ENCODE measurements around the gene TRIM74.
"Not testable (repeated sequence)": the region's sequence is repeated elsewhere in the genome, so short reads cannot be mapped to it uniquely, and the experiment has no call there.

Gene TRIM74

DNA sequence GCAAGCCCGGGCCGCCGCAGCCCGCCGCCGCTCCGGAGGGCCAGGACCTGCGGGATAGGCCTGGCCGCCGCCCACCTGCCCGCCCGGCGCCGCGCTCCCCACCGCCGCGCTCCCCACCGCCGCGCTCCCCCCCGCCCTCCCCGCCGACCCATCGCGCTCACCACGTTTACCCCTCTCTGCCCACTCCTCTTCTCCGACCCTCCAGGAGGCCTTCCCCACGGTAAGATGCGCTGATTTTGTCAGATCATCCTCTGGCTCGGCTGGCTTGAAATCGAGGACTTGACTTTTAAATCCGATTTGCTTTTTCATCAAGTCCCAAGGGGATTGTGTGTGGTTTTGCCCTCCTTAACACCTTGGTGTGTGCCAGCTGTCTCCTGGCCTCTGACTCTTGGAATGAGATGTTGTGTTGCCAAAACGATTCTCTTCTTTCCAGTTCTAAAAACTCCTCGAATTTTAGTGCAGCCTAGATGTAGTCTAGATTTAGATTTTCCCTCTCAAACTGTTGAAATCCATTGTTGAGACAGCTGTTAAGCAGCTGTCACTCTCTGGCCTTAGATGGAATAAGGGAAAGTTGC lies 43.6 kb downstream of the TRIM74 start:
- Histone ChIP-seq H3K4me3 (ENCODE audit: low read depth in 1 of 2, low read length in 2 of 2) (peak overlapping the region; percentile 51 to 61), H3K36me3 (ENCODE audit: insufficient read depth, low read length) (peaks cover 38% of the 10 kb centered on the region), H3K27me3 (ENCODE audit: control insufficient read depth in 1 of 2, insufficient read depth in 2 of 2, low read length in 2 of 2) (no peaks in the 10 kb centered on the region), H3K27ac (ENCODE audit: low read depth, low read length) (peak overlapping the region; percentile 50), H3K9me3 (ENCODE audit: low read length) (no peaks in the 10 kb centered on the region), H3K9ac (ENCODE audit: low read length) (peak overlapping the region; percentile 42), H3K4me1 (ENCODE audit: insufficient read depth, low read length) (peaks cover 22% of the 10 kb centered on the region)

DNA sequence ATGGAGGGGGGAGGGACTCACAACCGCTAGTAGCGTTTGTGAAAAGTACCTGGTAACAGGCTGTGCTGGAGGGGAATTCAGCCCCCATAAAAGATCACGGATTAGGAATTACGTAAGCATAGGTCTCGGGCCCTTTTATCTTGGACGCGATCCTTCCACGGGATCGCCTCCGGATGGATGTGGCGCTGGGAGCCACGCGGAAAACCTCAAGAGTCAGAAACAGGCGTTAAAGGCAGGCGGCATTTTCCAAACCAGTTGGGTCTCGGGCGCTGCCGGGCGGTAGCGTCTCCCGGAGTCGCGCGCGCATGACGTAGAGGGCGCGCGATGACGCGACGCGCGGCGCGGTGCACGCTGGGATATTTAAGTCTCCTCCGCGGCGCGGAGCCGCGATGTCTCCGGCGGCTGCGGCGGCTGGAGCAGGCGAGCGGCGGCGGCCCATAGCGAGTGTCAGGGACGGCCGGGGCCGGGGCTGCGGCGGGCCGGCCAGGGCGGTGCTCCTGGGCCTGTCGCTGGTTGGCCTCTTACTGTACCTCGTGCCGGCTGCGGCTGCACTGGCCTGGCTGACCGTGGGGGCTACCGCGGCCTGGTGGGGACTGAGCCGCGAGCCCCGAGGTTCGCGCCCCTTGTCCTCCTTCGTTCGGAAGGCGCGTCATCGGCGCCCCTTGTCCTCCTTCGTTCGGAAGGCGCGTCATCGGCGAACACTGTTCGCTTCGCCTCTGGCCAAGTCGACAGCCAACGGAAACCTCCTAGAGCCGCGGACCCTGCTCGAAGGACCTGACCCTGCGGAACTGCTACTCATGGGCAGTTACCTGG lies 44.3 kb downstream of the TRIM74 start, which contains the start of gene POM121:
Gene POM121 (plus strand): TSS at position 363 of the 813 bp plus-strand sequence. CDS start 27 bp downstream, at position 390.
- Histone ChIP-seq H3K36me3 (ENCODE audit: insufficient read depth, low read length) (peaks cover 32% of the 10 kb centered on the region), H3K4me3 (ENCODE audit: low read depth in 1 of 2, low read length in 2 of 2) (peak within 1 kb of the TSS; percentile 51 to 75), H3K27me3 (ENCODE audit: control insufficient read depth in 1 of 2, insufficient read depth in 2 of 2, low read length in 2 of 2) (no peaks in the 10 kb centered on the region), H3K4me1 (ENCODE audit: insufficient read depth, low read length) (peaks cover 22% of the 10 kb centered on the region), H3K9ac (ENCODE audit: low read length) (peak within 1 kb of the TSS; percentile 94), H3K27ac (ENCODE audit: low read depth, low read length) (peak within 1 kb of the TSS; percentile 50), H3K9me3 (ENCODE audit: low read length) (no peaks in the 10 kb centered on the region)

DNA sequence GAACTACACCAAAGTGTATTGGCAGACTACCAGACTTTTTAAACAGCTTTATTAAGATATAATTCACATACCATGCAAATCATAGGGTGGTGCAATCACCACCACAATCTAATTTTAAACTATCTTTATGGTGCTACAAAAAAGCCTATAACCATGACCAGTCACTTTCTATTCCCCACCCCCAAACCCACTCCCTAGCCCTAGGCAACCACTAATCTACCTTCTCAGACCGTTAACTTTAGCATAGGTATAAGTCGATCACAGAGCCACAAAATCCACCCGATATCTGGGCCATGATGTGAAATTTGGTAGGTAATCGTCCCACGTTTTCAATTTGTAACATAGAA lies 44.9 kb downstream of the TRIM74 start:
- H3K9ac ChIP-seq (ENCODE audit: low read length), result peak overlapping the region; percentile 94
- H3K27me3 ChIP-seq (ENCODE audit: control insufficient read depth in 1 of 2, insufficient read depth in 2 of 2, low read length in 2 of 2), result no peaks in the 10 kb centered on the region
- peaks cover 22% of the 10 kb centered on the region for H3K4me1 ChIP-seq (ENCODE audit: insufficient read depth, low read length)
- H3K4me3 ChIP-seq (ENCODE audit: low read depth in 1 of 2, low read length in 2 of 2), result peak overlapping the region; percentile 51 to 75
- H3K27ac ChIP-seq (ENCODE audit: low read depth, low read length), result peak overlapping the region; percentile 50
- no peaks in the 10 kb centered on the region for H3K9me3 ChIP-seq (ENCODE audit: low read length)
- H3K36me3 ChIP-seq (ENCODE audit: insufficient read depth, low read length), result peaks cover 30% of the 10 kb centered on the region

GRCh38 chr7:72919256-72919775 lies 50.0 kb downstream of the TRIM74 start:
- no peaks in the 10 kb centered on the region for H3K27me3 ChIP-seq (ENCODE audit: control insufficient read depth in 1 of 2, insufficient read depth in 2 of 2, low read length in 2 of 2)
- H3K27ac ChIP-seq (ENCODE audit: low read depth, low read length), result no peak overlapping the region
- peaks cover 5% of the 10 kb centered on the region for H3K36me3 ChIP-seq (ENCODE audit: insufficient read depth, low read length)
- H3K4me3 ChIP-seq (ENCODE audit: low read depth in 1 of 2, low read length in 2 of 2), result no peak overlapping the region
- H3K4me1 ChIP-seq (ENCODE audit: insufficient read depth, low read length), result peaks cover 5% of the 10 kb centered on the region
- H3K9me3 ChIP-seq (ENCODE audit: low read length), result no peaks in the 10 kb centered on the region
- no peak overlapping the region for H3K9ac ChIP-seq (ENCODE audit: low read length)

DNA sequence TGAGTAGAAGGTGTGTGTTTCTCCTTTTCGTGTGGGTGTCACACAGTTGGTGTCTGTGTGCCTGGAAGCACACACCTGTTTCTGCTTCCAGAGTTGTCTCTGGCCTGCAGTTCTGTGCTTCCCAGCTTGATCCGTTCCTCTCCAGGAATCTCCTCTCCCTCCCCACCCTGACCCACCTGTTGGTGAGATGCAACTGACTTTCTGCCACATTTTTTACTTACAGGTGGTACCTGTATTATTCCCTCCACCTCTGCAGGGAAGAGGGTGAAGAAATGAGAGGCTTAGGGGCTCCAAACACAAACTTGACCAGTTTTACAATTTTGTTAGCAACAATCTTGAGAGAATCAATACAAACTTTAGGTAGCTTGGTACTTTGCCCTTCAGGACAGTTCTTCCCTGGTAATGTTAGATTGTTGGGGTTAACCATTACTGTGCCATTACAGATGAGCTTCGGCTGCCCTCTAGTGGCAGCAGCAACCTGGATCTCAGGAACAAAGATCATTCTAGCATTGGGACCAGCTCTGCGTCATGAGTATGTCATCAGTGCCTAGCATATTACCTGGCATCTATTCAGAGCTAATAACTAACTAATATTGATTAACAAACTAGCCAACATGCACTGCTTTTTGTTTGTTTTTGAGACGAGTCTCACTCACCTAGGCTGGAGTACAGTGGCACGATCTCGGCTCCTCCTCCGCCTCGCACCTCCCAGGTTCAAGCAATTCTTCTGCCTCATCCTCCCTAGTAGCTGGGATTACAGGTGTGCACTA lies 54.3 kb downstream of the TRIM74 start:
- not testable (repeated sequence) for H3K27me3 ChIP-seq (ENCODE audit: control insufficient read depth in 1 of 2, insufficient read depth in 2 of 2, low read length in 2 of 2); H3K36me3 ChIP-seq (ENCODE audit: insufficient read depth, low read length); H3K9ac ChIP-seq (ENCODE audit: low read length); H3K27ac ChIP-seq (ENCODE audit: low read depth, low read length); H3K4me3 ChIP-seq (ENCODE audit: low read depth in 1 of 2, low read length in 2 of 2); H3K4me1 ChIP-seq (ENCODE audit: insufficient read depth, low read length); H3K9me3 ChIP-seq (ENCODE audit: low read length)

GRCh38 chr7:72913750-72914149 lies 55.5 kb downstream of the TRIM74 start:
- H3K9ac ChIP-seq (ENCODE audit: low read length); H3K27me3 ChIP-seq (ENCODE audit: control insufficient read depth in 1 of 2, insufficient read depth in 2 of 2, low read length in 2 of 2): not testable (repeated sequence)

GRCh38 chr7:72911395-72911794 lies 57.9 kb downstream of the TRIM74 start:
- H3K27ac ChIP-seq (ENCODE audit: low read depth, low read length); H3K4me1 ChIP-seq (ENCODE audit: insufficient read depth, low read length); H3K36me3 ChIP-seq (ENCODE audit: insufficient read depth, low read length): not testable (repeated sequence)

More at GRCh38 chr7:72913750-72914149, 55.5 kb downstream of the TRIM74 start:
- not testable (repeated sequence) for H3K4me1 ChIP-seq (ENCODE audit: insufficient read depth, low read length); H3K36me3 ChIP-seq (ENCODE audit: insufficient read depth, low read length); H3K4me3 ChIP-seq (ENCODE audit: low read depth in 1 of 2, low read length in 2 of 2); H3K9me3 ChIP-seq (ENCODE audit: low read length); H3K27ac ChIP-seq (ENCODE audit: low read depth, low read length)

More at GRCh38 chr7:72911395-72911794, 57.9 kb downstream of the TRIM74 start:
- not testable (repeated sequence) for H3K9ac ChIP-seq (ENCODE audit: low read length); H3K4me3 ChIP-seq (ENCODE audit: low read depth in 1 of 2, low read length in 2 of 2); H3K9me3 ChIP-seq (ENCODE audit: low read length); H3K27me3 ChIP-seq (ENCODE audit: control insufficient read depth in 1 of 2, insufficient read depth in 2 of 2, low read length in 2 of 2)

All from muscle layer of colon (tissue), 2 donors.